LNCAP (cell line): ENCODE measurements around the gene SPIRE1.

ENCODE experiments used
- CTCF ChIP-seq: fragments of 450-650 bp; IDR thresholded peaks from 2 replicates; pipeline ENCODE4 v1.5.1; 2017; ENCODE audit warnings: mild to moderate bottlenecking

The SPIRE1 gene

GRCh38 chr18:12656938-12657683, 796 bp downstream of the SPIRE1 start:
- no peak for TF ChIP-seq CTCF

GRCh38 chr18:12656605-12656937, 1.3 kb downstream of the SPIRE1 start:
- no peak for TF ChIP-seq CTCF

- no peak for TF ChIP-seq CTCF
Observed at GRCh38 chr18:12654971-12655370, 2.9 kb downstream of the SPIRE1 start.

DNA sequence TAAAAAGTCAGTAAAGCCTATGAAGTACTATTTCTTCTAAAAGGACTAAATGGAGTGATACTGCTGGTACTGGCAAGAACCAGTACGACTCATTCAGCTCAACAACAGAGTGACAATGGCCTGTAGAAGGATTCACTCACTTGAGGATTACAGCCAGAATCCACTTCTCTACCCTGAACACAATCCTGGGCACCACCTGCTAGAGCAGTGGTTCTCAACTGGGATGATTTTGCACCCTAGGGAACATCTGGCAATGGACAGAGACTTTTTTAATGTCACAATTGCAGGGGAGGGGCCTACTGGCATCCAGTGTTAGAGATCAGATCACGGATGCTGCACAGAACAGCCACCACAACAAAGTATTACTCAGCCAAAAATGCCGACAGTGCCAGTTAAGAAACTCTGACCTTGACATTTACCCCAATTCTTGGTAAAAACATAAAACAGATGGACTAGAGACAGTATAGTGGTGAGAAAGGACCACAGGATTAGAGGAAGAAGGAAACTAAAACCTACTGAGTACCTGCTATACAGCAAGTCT, 5.0 kb downstream of the SPIRE1 start:
- TF ChIP-seq CTCF, result no peak

GRCh38 chr18:12651651-12652050, 6.3 kb downstream of the SPIRE1 start:
- no peak for TF ChIP-seq CTCF

- TF ChIP-seq CTCF, result no peak
Observed at GRCh38 chr18:12647773-12648172, 10.1 kb downstream of the SPIRE1 start.

- no peak for TF ChIP-seq CTCF
Observed at GRCh38 chr18:12645751-12646203, 12.1 kb downstream of the SPIRE1 start.
